SH-SY5Y (cell line): ENCODE data around the gene PTPN14.

Source experiments
- GATA2 ChIP-seq: IDR thresholded peaks from 2 replicates; pipeline ENCODE4 v1.6.1; 2011; ENCODE audit warnings: mild to moderate bottlenecking, low read depth, low read length
- GATA3 ChIP-seq: IDR thresholded peaks from 2 replicates; pipeline ENCODE4 v1.6.1; 2011; ENCODE audit warnings: low read depth, mild to moderate bottlenecking, low read length, moderate library complexity

DNA sequence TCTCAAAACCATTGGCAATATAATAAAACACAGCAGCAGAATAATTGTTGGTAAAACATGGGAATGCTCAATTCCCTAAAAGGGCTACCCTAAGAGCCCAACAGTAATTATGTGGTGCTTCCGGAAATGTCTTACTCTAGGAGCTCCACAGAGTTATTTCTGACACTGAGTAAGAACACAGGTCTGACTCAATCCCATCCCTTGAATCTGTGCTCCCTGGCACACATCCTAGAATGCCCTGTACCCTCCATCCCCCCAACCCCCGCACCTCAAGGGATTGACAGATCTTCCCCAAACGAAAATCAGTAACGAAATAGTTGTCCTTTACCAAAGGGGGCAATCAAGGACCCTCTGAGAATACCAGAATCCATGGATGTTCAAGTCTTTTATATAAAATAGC, 198.6 kb downstream of the PTPN14 start:
- TF ChIP-seq GATA2 = no peak
- TF ChIP-seq GATA3 = no peak
